ENCODE data around the gene MPZL1. TPM values are rescaled to one million over a fixed set of nuclear protein-coding genes. Genes with fewer than 3 reads are reported as not detected.

MPZL1 gene
- total and polyA plus RNA-seq, 5 donors: 20.4 to 73.7 (median 58.5) TPM

DNA sequence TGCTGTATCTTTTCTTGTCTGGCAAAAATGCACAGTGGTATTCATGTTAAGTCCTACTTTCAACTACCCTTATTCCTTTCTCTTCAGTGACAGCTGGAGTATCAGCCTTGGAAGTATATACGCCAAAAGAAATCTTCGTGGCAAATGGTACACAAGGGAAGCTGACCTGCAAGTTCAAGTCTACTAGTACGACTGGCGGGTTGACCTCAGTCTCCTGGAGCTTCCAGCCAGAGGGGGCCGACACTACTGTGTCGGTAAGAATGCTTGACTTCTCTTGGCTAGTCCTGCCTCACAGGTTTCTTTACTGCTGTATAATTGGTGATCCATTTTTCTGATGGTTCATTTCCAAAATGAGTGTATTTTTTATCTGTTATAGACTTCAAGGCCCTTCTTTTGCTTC lies 43.7 kb downstream of the MPZL1 start:
- H3K9me3 ChIP-seq (ENCODE audit: control insufficient read depth, low read length): no peaks in the 10 kb centered on the region
- ATAC-seq (no peak), DNase-seq (no peak)
- H3K4me3 ChIP-seq (ENCODE audit: low read length): no peak overlapping the region
- no peaks in the 10 kb centered on the region for H3K27me3 ChIP-seq (ENCODE audit: control insufficient read depth, insufficient read depth)
- WGBS: 91% methylated on average over 6 of the region's 6 CpGs
- H3K27ac ChIP-seq (ENCODE audit: low read length): no peak overlapping the region
- peaks cover 2% of the 10 kb centered on the region for H3K4me1 ChIP-seq (ENCODE audit: control insufficient read depth, insufficient read depth, low read length)
- intact Hi-C loops (cut with DNase I): no loop called here

DNA sequence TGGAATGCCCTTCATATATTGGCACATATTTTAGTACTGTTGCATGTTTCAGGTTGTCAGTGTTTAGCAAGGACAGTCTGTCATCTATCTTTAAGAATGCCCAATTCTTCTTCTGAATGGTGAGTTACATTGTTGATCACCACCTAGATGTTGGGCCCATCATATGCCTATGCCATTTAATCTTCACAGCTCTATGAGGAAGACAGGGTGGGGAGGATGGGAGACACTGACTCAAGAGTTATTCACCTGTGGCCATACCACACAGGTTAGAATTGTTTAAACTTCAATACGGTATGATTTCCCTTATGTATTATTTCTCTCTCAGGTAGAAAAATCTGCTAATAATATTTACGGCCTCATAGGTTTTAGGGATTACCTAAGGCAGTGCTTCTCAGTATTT lies 44.8 kb downstream of the MPZL1 start:
- ATAC-seq: no peak
- intact Hi-C loops (cut with DNase I): no loop called here
- no peak overlapping the region for H3K4me3 ChIP-seq (ENCODE audit: low read length)
- DNase-seq: no peak
- H3K9me3 ChIP-seq (ENCODE audit: control insufficient read depth, low read length): no peaks in the 10 kb centered on the region
- no peak overlapping the region for H3K27ac ChIP-seq (ENCODE audit: low read length)
- no peaks in the 10 kb centered on the region for H3K27me3 ChIP-seq (ENCODE audit: control insufficient read depth, insufficient read depth)
- WGBS: 96% methylated on average over 2 of the region's 2 CpGs
- peaks cover 2% of the 10 kb centered on the region for H3K4me1 ChIP-seq (ENCODE audit: control insufficient read depth, insufficient read depth, low read length)

DNA sequence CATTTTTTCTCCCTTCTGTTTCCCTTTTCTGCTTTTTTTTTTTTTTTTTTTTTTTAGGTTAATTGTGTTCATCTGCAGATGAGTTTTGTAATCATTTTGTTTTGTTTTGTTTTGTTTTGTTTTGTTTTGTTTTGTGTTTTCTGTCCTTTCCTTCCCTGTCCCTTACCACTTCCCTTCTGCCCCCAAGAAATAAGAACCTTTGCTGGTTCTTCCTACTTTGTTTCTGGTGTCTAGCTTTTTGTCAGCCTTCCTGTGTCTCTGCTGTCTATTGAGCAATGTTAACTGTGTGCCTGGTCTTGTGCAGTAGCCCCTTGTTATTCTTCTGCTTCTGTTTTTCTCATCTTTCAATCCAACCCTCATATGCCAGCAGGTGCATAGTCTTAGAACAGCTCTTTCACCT lies 46.0 kb downstream of the MPZL1 start:
- DNase-seq (no peak), ATAC-seq (no peak)
- Histone ChIP-seq H3K27ac (ENCODE audit: low read length) (no peak overlapping the region), H3K27me3 (ENCODE audit: control insufficient read depth, insufficient read depth) (no peaks in the 10 kb centered on the region), H3K9me3 (ENCODE audit: control insufficient read depth, low read length) (no peaks in the 10 kb centered on the region), H3K4me1 (ENCODE audit: control insufficient read depth, insufficient read depth, low read length) (no peaks in the 10 kb centered on the region), H3K4me3 (ENCODE audit: low read length) (no peak overlapping the region)
- intact Hi-C loops (cut with DNase I): no loop called here

DNA sequence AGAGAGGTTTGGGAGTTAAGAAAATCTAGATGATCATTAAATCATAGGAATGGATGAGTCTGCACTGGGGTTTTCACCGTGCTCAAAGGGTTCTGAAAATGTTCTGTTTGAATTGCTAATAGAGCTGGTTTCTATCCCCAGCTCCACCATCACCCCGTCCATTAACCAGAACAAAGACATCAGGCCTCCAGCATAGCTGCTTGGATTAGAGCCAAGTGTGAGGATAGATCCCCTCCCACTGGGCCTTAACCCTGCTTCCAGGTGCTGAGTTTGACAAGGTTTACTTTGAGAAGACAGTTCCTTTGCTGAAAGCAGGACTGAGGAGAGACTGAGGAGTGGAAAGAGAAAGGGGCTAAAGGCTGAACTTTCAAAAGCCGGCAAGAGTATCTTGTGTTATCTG lies 48.3 kb downstream of the MPZL1 start:
- Histone ChIP-seq H3K27me3 (ENCODE audit: control insufficient read depth, insufficient read depth) (no peaks in the 10 kb centered on the region), H3K27ac (ENCODE audit: low read length) (no peak overlapping the region), H3K9me3 (ENCODE audit: control insufficient read depth, low read length) (no peaks in the 10 kb centered on the region), H3K4me3 (ENCODE audit: low read length) (no peak overlapping the region), H3K4me1 (ENCODE audit: control insufficient read depth, insufficient read depth, low read length) (peaks cover 2% of the 10 kb centered on the region)
- intact Hi-C loops (cut with DNase I): no loop called here
- WGBS: 91% methylated on average over 3 of the region's 3 CpGs
- DNase-seq (no peak), ATAC-seq (no peak)

DNA sequence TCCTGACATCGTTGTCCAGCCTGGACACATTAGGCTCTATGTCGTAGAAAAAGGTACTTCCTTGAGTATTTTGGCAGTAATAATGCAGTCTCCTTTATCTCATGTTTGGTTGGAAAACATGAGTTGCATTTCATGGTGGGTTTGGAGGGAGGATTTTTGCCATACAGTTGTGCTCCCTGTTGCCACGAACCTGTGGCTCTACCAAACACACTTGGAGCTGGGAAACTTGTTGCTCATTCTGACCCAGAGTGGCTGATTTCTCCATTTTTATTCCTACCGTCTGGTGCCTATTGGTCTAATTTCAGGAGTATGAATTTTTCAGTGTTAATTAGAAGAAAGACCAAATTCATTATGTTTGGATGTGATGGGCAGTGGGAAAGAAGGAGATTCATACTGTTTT lies 50.7 kb downstream of the MPZL1 start:
- peaks cover 2% of the 10 kb centered on the region for H3K4me1 ChIP-seq (ENCODE audit: control insufficient read depth, insufficient read depth, low read length)
- H3K9me3 ChIP-seq (ENCODE audit: control insufficient read depth, low read length): no peaks in the 10 kb centered on the region
- H3K4me3 ChIP-seq (ENCODE audit: low read length): no peak overlapping the region
- no peak overlapping the region for H3K27ac ChIP-seq (ENCODE audit: low read length)
- intact Hi-C loops (cut with DNase I): no loop called here
- DNase-seq: no peak
- ATAC-seq: no peak
- 89% methylated on average over 4 of the region's 4 CpGs for WGBS
- no peaks in the 10 kb centered on the region for H3K27me3 ChIP-seq (ENCODE audit: control insufficient read depth, insufficient read depth)

DNA sequence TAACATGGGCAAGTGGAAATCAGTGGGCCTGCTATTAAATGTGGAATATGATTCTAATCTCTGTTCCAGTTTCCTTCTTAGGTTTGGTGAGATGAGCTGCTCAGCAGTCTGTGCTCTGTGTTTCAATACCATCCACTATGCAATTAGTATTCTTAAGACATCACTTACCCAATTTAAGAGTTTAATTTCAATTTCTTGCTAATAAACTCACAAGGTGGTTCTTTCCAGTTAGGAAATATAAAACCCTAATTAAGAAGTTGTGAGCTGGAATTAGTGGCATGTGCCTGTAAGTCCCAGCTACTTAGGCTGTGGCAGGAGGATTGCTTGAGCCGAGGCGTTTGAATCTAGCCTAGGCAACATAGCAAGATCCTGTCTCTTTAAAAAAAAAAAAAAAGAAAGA lies 51.7 kb downstream of the MPZL1 start:
- 92% methylated on average over 2 of the region's 2 CpGs for WGBS
- Histone ChIP-seq H3K27me3 (ENCODE audit: control insufficient read depth, insufficient read depth) (no peaks in the 10 kb centered on the region), H3K4me3 (ENCODE audit: low read length) (no peak overlapping the region), H3K9me3 (ENCODE audit: control insufficient read depth, low read length) (no peaks in the 10 kb centered on the region), H3K4me1 (ENCODE audit: control insufficient read depth, insufficient read depth, low read length) (peaks cover 2% of the 10 kb centered on the region), H3K27ac (ENCODE audit: low read length) (no peak overlapping the region)
- no peak for ATAC-seq
- no peak for DNase-seq
- intact Hi-C loops (cut with DNase I): no loop called here

DNA sequence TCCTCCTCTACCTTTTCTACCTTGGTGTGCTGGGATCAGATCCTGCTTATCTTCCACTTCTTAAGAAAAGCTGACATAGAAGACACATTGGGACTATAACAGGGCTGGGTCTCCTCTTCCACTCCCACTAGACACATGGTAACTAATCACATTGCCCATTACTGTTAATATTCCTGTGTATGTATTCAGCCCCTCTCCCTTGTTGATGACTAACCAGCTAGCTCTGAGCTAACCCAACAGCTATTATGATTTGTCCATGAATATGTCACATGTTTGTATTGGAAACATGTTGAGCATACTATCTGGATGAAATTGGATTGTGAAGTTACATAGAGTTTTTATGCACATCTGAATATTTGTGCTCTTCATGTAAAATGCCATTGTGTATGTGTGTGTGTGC lies 52.9 kb downstream of the MPZL1 start:
- DNase-seq (no peak), ATAC-seq (no peak)
- intact Hi-C loops (cut with DNase I): no loop called here
- Histone ChIP-seq H3K27ac (ENCODE audit: low read length) (no peak overlapping the region), H3K27me3 (ENCODE audit: control insufficient read depth, insufficient read depth) (no peaks in the 10 kb centered on the region), H3K4me1 (ENCODE audit: control insufficient read depth, insufficient read depth, low read length) (peaks cover 2% of the 10 kb centered on the region), H3K9me3 (ENCODE audit: control insufficient read depth, low read length) (no peaks in the 10 kb centered on the region), H3K4me3 (ENCODE audit: low read length) (no peak overlapping the region)

DNA sequence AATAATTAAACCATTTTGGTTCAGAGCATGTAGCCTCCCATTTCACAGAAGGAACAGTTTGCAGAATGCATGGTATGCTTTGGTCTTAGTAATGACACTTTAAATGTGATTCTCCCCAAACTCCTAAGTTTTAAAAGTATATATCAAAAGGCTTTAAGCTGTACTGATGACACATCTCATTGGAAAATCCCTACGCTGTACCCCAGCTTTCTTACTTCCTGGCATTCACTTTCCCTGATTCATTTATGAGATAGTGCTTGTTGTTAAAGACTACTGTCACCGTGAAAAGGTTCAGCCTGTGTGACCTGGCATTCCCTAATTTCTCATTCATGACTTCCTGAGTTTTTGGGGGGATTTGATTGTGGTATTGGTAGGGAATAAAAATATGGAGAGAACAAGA lies 53.4 kb downstream of the MPZL1 start:
- Histone ChIP-seq H3K27ac (ENCODE audit: low read length) (no peak overlapping the region), H3K4me3 (ENCODE audit: low read length) (no peak overlapping the region), H3K27me3 (ENCODE audit: control insufficient read depth, insufficient read depth) (no peaks in the 10 kb centered on the region), H3K9me3 (ENCODE audit: control insufficient read depth, low read length) (no peaks in the 10 kb centered on the region), H3K4me1 (ENCODE audit: control insufficient read depth, insufficient read depth, low read length) (peaks cover 2% of the 10 kb centered on the region)
- 66% methylated on average over 2 of the region's 2 CpGs for WGBS
- no peak for DNase-seq
- intact Hi-C loops (cut with DNase I): no loop called here
- ATAC-seq: no peak

DNA sequence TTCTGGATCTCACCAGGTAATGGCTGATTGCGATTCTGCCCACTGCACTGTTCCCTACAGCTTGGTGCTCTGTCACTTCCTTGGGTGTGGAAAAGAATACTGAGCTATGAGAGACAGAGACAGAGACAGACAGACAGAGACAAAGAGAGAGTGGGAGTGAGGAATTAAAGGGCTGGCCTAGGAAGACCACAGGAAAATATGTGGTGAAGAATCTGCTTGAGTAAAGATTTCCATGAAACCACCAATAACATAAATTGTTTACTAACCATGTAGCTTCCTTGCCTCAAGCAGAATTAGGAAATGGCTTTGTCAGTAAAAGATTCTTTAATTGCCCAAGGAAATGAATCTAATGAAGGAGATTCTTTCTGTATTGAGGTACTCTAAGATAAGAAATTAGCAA lies 54.4 kb downstream of the MPZL1 start:
- no peaks in the 10 kb centered on the region for H3K9me3 ChIP-seq (ENCODE audit: control insufficient read depth, low read length)
- intact Hi-C loops (cut with DNase I): no loop called here
- H3K27me3 ChIP-seq (ENCODE audit: control insufficient read depth, insufficient read depth): no peaks in the 10 kb centered on the region
- DNase-seq (no peak), ATAC-seq (no peak)
- no peak overlapping the region for H3K4me3 ChIP-seq (ENCODE audit: low read length)
- peaks cover 2% of the 10 kb centered on the region for H3K4me1 ChIP-seq (ENCODE audit: control insufficient read depth, insufficient read depth, low read length)
- H3K27ac ChIP-seq (ENCODE audit: low read length): no peak overlapping the region
- WGBS: 81% methylated on average over 1 of the region's 1 CpG

DNA sequence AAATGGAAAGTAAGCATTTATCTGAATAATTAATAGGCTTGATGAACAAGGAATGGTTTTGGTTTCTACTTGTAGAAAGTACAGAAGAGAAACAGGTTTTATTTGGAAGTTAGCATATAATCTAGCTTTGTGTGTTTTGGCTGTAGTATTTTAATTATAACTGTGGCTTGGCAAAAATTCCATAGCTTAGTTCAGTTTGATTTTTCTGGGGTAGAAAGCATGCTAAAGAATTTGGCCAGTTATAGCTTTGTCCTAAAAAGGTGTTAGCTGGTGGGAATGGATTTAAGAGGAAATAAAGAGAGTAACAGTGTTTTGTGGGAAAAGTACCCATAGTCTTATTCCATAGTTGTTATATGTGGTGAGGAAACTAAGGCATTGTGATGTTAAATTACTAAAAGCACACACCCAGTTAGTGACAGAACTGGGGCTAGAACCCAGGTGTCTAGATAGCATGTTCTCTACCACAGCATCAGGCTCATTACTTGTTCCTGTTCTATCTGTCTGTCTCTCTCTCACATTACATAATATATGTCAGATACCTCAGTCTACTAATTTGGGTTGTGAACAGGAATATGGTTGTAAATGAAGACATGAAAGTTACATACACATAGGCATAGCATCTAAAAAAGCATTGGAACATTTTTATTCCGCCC lies 55.0 kb downstream of the MPZL1 start:
- 100% methylated on average over 1 of the region's 1 CpG for WGBS
- Histone ChIP-seq H3K4me3 (ENCODE audit: low read length) (no peak overlapping the region), H3K9me3 (ENCODE audit: control insufficient read depth, low read length) (no peaks in the 10 kb centered on the region), H3K27me3 (ENCODE audit: control insufficient read depth, insufficient read depth) (no peaks in the 10 kb centered on the region), H3K27ac (ENCODE audit: low read length) (no peak overlapping the region), H3K4me1 (ENCODE audit: control insufficient read depth, insufficient read depth, low read length) (peaks cover 2% of the 10 kb centered on the region)
- ATAC-seq (no peak), DNase-seq (no peak)
- intact Hi-C loops (cut with DNase I): no loop called here

DNA sequence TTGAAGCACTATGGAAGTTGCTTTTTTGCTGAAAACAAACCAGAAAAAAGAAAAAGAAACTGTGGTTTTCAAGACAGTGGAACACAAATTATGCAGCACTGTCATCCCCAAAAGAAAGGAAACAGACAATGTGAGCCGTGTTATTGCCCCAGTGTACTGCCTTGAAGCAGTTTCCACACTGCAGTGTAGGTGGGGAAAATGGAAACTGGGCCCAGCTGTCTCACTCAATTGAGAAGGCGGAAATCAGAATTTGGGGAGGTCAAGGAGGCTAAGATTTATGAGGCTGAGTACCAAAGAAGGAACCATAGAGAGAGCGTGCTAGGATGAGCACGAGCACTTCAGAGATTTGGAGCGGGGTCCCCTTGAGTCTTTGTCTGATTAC lies 55.5 kb downstream of the MPZL1 start:
- no peak for DNase-seq
- Histone ChIP-seq H3K27me3 (ENCODE audit: control insufficient read depth, insufficient read depth) (no peaks in the 10 kb centered on the region), H3K9me3 (ENCODE audit: control insufficient read depth, low read length) (no peaks in the 10 kb centered on the region), H3K4me1 (ENCODE audit: control insufficient read depth, insufficient read depth, low read length) (peaks cover 2% of the 10 kb centered on the region), H3K4me3 (ENCODE audit: low read length) (no peak overlapping the region), H3K27ac (ENCODE audit: low read length) (no peak overlapping the region)
- 98% methylated on average over 5 of the region's 5 CpGs for WGBS
- intact Hi-C loops (cut with DNase I): no loop called here
- no peak for ATAC-seq

DNA sequence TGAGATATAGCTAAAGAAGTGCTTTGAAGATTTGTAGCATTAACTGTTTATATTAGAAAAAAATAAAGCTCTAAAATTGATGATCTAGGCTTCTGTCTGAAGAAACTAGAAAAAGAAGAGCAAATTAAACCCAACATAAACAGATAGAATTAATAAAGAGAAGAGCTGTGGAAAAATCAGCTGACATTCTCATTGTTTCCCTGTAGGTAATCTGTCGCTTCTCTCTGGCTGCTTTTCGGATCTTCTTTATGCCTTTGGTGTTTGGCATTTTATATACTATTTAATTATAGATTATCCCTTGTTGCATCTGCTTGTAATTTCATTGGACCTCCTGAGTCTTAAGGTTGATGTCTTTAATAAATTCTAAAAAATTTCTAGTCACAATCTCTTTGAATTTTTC lies 59.8 kb downstream of the MPZL1 start:
- no peak overlapping the region for H3K4me3 ChIP-seq (ENCODE audit: low read length)
- 94% methylated on average over 2 of the region's 2 CpGs for WGBS
- intact Hi-C loops (cut with DNase I): no loop called here
- DNase-seq: no peak
- H3K27ac ChIP-seq (ENCODE audit: low read length): no peak overlapping the region
- no peaks in the 10 kb centered on the region for H3K4me1 ChIP-seq (ENCODE audit: control insufficient read depth, insufficient read depth, low read length)
- no peak for ATAC-seq
- no peaks in the 10 kb centered on the region for H3K27me3 ChIP-seq (ENCODE audit: control insufficient read depth, insufficient read depth)
- H3K9me3 ChIP-seq (ENCODE audit: control insufficient read depth, low read length): no peaks in the 10 kb centered on the region

Data from right cardiac atrium (tissue), 5 donors.